ENCODE data around the gene CDH4.

The CDH4 gene

DNA sequence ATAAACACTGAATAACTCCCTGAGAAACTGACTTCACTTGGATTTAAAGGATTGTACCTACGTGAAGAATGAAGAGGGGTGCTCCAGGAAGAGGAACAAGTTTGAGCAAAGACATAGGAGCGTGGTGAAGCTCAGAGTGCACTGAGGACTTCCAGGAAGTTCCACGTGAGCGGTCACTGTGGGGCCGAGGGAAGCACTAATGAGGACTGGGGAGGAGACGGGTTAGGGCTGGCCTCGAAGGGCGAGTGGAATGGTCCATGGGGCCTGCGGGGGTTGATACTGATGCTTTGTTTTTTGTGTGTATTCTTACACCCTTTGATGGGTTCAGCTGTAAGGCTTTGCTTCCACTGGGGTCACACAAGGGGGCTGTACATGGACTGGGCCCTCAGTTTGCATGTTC is 91.9 kb downstream of the CDH4 start:
- H3K4me3 ChIP-seq (replicated peaks; ENCODE audit: low read depth, low read length), result no peak overlapping the region
- DNase-seq (ENCODE audit: low read depth), result no peak
- TF ChIP-seq CTCF (IDR thresholded peaks at IDR 0.05; ENCODE audit: low read length, missing control alignments), result no peak

DNA sequence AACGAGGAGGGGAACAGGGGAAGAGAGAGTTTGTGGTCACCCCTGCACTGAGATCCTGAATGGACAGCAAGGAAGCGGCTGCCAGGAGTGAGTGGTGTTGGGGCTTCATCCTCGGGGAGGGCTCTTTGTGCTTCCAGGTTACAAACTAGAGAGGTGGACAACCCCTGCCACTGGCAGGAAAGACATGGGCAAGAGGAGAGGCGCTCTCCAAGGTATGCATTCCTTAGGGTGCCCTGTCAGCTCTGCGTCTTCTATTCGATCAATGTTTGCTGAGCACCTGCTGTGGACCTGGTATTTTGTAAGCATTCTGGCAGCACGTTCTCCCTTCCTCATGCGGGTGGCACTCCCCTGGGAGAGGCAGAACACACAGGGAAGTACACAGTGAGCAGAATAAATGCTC is 93.6 kb downstream of the CDH4 start:
- DNase-seq (ENCODE audit: low read depth), result no peak
- H3K4me3 ChIP-seq (replicated peaks; ENCODE audit: low read depth, low read length), result no peak overlapping the region
- no peak for TF ChIP-seq CTCF (IDR thresholded peaks at IDR 0.05; ENCODE audit: low read length, missing control alignments)

- no peak for TF ChIP-seq CTCF (IDR thresholded peaks at IDR 0.05; ENCODE audit: low read length, missing control alignments)
- H3K4me3 ChIP-seq (replicated peaks; ENCODE audit: low read depth, low read length), result no peak overlapping the region
- DNase-seq (ENCODE audit: low read depth), result no peak
These were observed 94.9 kb downstream of the CDH4 start for GRCh38 chr20:61346996-61347395.

DNA sequence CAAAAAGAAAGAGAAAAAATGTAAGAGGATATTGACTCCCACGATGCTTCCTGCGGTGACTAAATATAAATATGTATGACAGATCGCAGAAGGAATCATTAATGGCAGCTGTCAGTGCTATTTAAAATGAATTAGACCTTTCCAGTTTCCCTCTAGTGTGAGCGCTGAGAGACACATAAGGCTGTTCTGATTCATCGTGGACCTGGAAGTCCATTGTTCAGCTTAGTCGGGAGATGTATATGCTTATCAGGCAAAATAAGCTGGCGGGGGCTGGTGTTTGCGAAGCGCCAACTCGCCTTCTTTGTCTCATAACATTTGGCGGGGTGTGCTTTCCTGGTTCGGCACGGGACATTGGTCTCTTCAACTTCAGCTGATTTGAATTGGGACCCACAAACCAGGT is 95.4 kb downstream of the CDH4 start:
- no peak overlapping the region for H3K4me3 ChIP-seq (replicated peaks; ENCODE audit: low read depth, low read length)
- no peak for TF ChIP-seq CTCF (IDR thresholded peaks at IDR 0.05; ENCODE audit: low read length, missing control alignments)
- DNase-seq (ENCODE audit: low read depth), result no peak

GRCh38 chr20:61349447-61350165 is 97.5 kb downstream of the CDH4 start:
- no peak overlapping the region for H3K4me3 ChIP-seq (replicated peaks; ENCODE audit: low read depth, low read length)
- no peak for DNase-seq (ENCODE audit: low read depth)
- no peak for TF ChIP-seq CTCF (IDR thresholded peaks at IDR 0.05; ENCODE audit: low read length, missing control alignments)

- no peak for TF ChIP-seq CTCF (IDR thresholded peaks at IDR 0.05; ENCODE audit: low read length, missing control alignments)
- no peak for DNase-seq (ENCODE audit: low read depth)
- H3K4me3 ChIP-seq (replicated peaks; ENCODE audit: low read depth, low read length), result no peak overlapping the region
These were observed 98.6 kb downstream of the CDH4 start for GRCh38 chr20:61350500-61351250.
